ENCODE measurements around the gene TBCD. TPM values are rescaled to one million over a fixed set of nuclear protein-coding genes. Genes with fewer than 3 reads are reported as not detected.

Gene TBCD
- total RNA-seq, 1 experiment from 2014 or later, result 90.7 TPM

DNA sequence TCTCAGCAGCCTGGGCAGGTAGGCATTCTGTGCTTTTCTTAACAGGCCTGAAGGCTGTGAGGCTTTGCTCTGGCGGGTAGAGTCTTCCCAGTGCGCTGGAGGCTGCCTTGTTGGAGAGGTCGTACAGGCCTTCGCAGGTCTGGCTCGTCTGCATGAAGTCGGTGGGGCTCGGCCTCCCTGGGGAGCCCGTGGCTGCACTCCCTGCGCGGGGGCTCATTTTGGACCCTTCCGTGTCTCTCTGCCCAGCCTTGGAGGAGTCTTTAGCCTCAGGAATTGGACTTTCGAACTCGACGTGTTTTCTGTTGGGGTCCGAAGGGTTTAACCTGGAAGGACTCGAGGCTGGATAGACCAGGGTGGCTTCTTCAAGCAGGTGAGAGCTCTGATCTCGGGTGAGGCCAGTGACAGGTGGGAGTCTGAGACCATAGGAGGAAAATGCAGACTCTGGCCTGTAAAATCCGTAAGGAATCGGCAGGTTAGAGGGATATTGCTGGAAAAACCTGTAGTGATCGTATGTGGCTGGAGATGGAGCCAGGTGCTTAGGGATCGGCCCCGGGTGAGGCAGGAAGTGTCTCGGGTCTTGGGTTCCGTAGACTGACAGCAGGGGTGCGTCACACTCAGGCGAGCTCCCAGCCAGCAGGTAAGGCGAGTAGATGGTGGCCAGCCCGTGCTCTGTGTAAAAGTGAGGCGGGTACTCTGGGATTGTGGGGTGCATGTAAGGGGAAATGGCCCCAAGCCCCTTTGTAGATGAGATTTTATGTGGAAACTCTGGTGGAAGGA, 79.4 kb downstream of the TBCD start:
- CTCF ChIA-PET, result no interaction called here
- peaks cover 26% of the 10 kb centered on the region for H3K36me3 Mint-ChIP-seq (ENCODE audit: insufficient read depth, unreplicated experiment)
- H3K27ac Mint-ChIP-seq (ENCODE audit: unreplicated experiment), result no peak overlapping the region
- H3K4me1 Mint-ChIP-seq (ENCODE audit: low read depth, unreplicated experiment), result no peaks in the 10 kb centered on the region
- H3K4me3 Mint-ChIP-seq (ENCODE audit: low read depth, unreplicated experiment), result no peak overlapping the region
- no peaks in the 10 kb centered on the region for H3K27me3 Mint-ChIP-seq (ENCODE audit: unreplicated experiment)
- TF ChIP-seq, protein P1, sequence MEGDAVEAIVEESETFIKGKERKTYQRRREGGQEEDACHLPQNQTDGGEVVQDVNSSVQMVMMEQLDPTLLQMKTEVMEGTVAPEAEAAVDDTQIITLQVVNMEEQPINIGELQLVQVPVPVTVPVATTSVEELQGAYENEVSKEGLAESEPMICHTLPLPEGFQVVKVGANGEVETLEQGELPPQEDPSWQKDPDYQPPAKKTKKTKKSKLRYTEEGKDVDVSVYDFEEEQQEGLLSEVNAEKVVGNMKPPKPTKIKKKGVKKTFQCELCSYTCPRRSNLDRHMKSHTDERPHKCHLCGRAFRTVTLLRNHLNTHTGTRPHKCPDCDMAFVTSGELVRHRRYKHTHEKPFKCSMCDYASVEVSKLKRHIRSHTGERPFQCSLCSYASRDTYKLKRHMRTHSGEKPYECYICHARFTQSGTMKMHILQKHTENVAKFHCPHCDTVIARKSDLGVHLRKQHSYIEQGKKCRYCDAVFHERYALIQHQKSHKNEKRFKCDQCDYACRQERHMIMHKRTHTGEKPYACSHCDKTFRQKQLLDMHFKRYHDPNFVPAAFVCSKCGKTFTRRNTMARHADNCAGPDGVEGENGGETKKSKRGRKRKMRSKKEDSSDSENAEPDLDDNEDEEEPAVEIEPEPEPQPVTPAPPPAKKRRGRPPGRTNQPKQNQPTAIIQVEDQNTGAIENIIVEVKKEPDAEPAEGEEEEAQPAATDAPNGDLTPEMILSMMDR (IDR thresholded peaks at IDR 0.05; ENCODE audit: unreplicated experiment), result no peak
- no peak for DNase-seq
- no peaks in the 10 kb centered on the region for H3K9me3 Mint-ChIP-seq (ENCODE audit: low read depth, unreplicated experiment)
- intact Hi-C loops (cut with micrococcal nuclease; ENCODE audit: unreplicated experiment), result no loop called here
- BruUV-seq (replicated peaks), result no TSS peak

DNA sequence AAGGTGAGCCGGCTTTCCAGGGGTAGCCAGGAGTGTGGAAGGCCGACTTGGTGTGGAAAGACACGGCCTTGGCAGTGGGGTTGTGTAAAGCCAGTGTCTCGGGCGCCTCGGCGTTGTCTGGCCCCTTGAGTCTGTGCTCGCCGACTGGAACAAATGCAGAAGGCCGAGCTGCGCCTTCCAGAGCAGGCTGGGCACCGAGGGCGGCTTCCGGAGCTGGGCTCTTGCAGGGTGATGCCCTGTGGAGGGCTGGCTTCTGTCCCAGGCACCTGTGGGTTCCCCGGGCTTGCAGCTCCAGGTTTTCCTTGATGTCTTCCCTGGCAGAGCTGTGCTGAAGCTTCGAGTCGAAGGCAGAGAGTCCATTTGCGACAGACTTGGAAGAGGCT, 79.9 kb downstream of the TBCD start:
- no peak overlapping the region for H3K27ac Mint-ChIP-seq (ENCODE audit: unreplicated experiment)
- DNase-seq, result no peak
- intact Hi-C loops (cut with micrococcal nuclease; ENCODE audit: unreplicated experiment), result no loop called here
- no peaks in the 10 kb centered on the region for H3K9me3 Mint-ChIP-seq (ENCODE audit: low read depth, unreplicated experiment)
- CTCF ChIA-PET, result no interaction called here
- H3K27me3 Mint-ChIP-seq (ENCODE audit: unreplicated experiment), result no peaks in the 10 kb centered on the region
- peaks cover 26% of the 10 kb centered on the region for H3K36me3 Mint-ChIP-seq (ENCODE audit: insufficient read depth, unreplicated experiment)
- H3K4me1 Mint-ChIP-seq (ENCODE audit: low read depth, unreplicated experiment), result no peaks in the 10 kb centered on the region
- TF ChIP-seq, protein P1 (IDR thresholded peaks at IDR 0.05; ENCODE audit: unreplicated experiment), result no peak
- no peak overlapping the region for H3K4me3 Mint-ChIP-seq (ENCODE audit: low read depth, unreplicated experiment)
- no TSS peak for BruUV-seq (replicated peaks)

DNA sequence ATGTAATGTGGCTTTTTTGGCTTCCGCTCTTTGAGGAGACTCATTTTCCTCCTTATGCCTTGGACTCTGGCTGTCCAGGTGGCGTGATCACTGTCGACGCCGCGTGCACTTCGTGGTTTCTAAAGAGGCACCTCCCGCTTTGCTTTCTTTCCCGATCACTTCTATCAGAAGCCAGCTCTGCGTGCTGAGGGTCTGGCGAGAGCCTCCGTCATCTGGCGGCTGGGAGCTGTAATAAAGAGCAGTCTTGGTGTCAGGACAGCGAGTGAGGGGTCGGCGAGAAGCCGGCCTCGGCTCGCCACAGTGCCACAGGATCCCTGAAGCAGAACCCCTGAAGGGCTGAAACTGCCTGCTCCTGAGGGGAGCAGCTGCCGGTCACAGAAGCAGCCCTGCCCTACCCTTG, 80.5 kb downstream of the TBCD start:
- CTCF ChIA-PET, result no interaction called here
- no TSS peak for BruUV-seq (replicated peaks)
- TF ChIP-seq, protein P1 (IDR thresholded peaks at IDR 0.05; ENCODE audit: unreplicated experiment), result no peak

DNA sequence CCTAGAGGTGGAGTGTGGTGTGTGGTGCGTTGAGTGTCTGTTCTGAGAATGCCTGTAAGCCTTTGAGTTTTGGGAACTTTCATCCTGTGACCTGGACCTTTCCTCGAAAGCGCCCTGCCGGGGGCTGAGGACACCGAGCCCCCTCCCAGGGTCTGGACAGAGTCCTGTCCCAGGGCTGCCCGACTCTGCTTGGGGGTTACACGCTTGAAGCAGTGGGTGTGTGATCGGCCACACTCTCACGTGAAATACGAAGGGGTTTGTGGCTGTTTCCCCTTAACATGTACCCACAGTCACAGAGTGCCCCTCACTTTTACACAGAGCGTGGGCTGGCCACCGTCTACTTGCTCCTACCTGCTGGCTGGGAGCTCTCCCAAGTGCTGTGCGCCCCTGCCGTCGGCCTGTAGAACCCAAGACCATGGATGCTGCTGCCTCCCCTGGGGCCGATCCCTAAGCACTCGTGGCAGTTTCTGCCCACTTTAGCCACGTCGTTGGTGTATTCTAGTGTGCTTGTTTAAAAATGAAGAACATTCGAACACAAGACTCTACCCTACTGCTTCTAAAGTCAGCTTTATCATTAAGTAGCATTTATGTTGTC, 81.1 kb downstream of the TBCD start:
- BruUV-seq (replicated peaks), result no TSS peak
- CTCF ChIA-PET, result no interaction called here

More for the DNA sequence above, 80.5 kb downstream of the TBCD start:
- H3K4me3 Mint-ChIP-seq (ENCODE audit: low read depth, unreplicated experiment), result no peak overlapping the region
- no peaks in the 10 kb centered on the region for H3K4me1 Mint-ChIP-seq (ENCODE audit: low read depth, unreplicated experiment)
- no peak overlapping the region for H3K27ac Mint-ChIP-seq (ENCODE audit: unreplicated experiment)
- no peaks in the 10 kb centered on the region for H3K27me3 Mint-ChIP-seq (ENCODE audit: unreplicated experiment)
- intact Hi-C loops (cut with micrococcal nuclease; ENCODE audit: unreplicated experiment), result no loop called here
- H3K36me3 Mint-ChIP-seq (ENCODE audit: insufficient read depth, unreplicated experiment), result peaks cover 21% of the 10 kb centered on the region
- DNase-seq, result no peak
- no peaks in the 10 kb centered on the region for H3K9me3 Mint-ChIP-seq (ENCODE audit: low read depth, unreplicated experiment)

More for the DNA sequence above, 81.1 kb downstream of the TBCD start:
- DNase-seq, result no peak
- TF ChIP-seq, protein P1 (IDR thresholded peaks at IDR 0.05; ENCODE audit: unreplicated experiment), result no peak
- Mint-ChIP-seq H3K27me3 (ENCODE audit: unreplicated experiment) (no peaks in the 10 kb centered on the region), H3K9me3 (ENCODE audit: low read depth, unreplicated experiment) (no peaks in the 10 kb centered on the region), H3K27ac (ENCODE audit: unreplicated experiment) (no peak overlapping the region), H3K36me3 (ENCODE audit: insufficient read depth, unreplicated experiment) (peaks cover 16% of the 10 kb centered on the region), H3K4me3 (ENCODE audit: low read depth, unreplicated experiment) (no peak overlapping the region), H3K4me1 (ENCODE audit: low read depth, unreplicated experiment) (peaks cover 4% of the 10 kb centered on the region)
- intact Hi-C loops (cut with micrococcal nuclease; ENCODE audit: unreplicated experiment), result no loop called here
